ENCODE measurements around the gene PIAS4.

Gene PIAS4

GRCh38 chr19:3976495-3977241, 30.9 kb upstream of the PIAS4 start:
- no peak for DNase-seq (ENCODE audit: low read depth)
- no peak overlapping the region for H3K4me3 ChIP-seq (ENCODE audit: low read depth, low read length)

GRCh38 chr19:3977242-3978143, 30.0 kb upstream of the PIAS4 start:
- no peak overlapping the region for H3K4me3 ChIP-seq (ENCODE audit: low read depth, low read length)
- DNase-seq (ENCODE audit: low read depth): no peak

GRCh38 chr19:3978145-3978544, 29.4 kb upstream of the PIAS4 start:
- DNase-seq (ENCODE audit: low read depth): no peak
- H3K4me3 ChIP-seq (ENCODE audit: low read depth, low read length): no peak overlapping the region

GRCh38 chr19:3979289-3979673, 28.3 kb upstream of the PIAS4 start:
- no peak overlapping the region for H3K4me3 ChIP-seq (ENCODE audit: low read depth, low read length)
- DNase-seq (ENCODE audit: low read depth): no peak

- H3K4me3 ChIP-seq (ENCODE audit: low read depth, low read length): no peak overlapping the region
These were observed 27.7 kb upstream of the PIAS4 start for GRCh38 chr19:3979674-3980352.

GRCh38 chr19:3980353-3981251, 26.9 kb upstream of the PIAS4 start:
- no peak for DNase-seq (ENCODE audit: low read depth)
- no peak overlapping the region for H3K4me3 ChIP-seq (ENCODE audit: low read depth, low read length)

More at GRCh38 chr19:3979674-3980352, 27.7 kb upstream of the PIAS4 start:
- DNase-seq (ENCODE audit: low read depth): no peak

GRCh38 chr19:3981373-3981735, 26.2 kb upstream of the PIAS4 start:
- no peak overlapping the region for H3K4me3 ChIP-seq (ENCODE audit: low read depth, low read length)
- DNase-seq (ENCODE audit: low read depth): no peak

- DNase-seq (ENCODE audit: low read depth): no peak
- H3K4me3 ChIP-seq (ENCODE audit: low read depth, low read length): no peak overlapping the region
These were observed 25.5 kb upstream of the PIAS4 start for GRCh38 chr19:3981736-3982681.

- H3K4me3 ChIP-seq (ENCODE audit: low read depth, low read length): peak overlapping the region; percentile 71
- no peak for DNase-seq (ENCODE audit: low read depth)
These were observed 24.6 kb upstream of the PIAS4 start for GRCh38 chr19:3982701-3983541.

GRCh38 chr19:3983542-3983914, 24.0 kb upstream of the PIAS4 start:
- peak overlapping the region; percentile 71 for H3K4me3 ChIP-seq (ENCODE audit: low read depth, low read length)
- DNase-seq (ENCODE audit: low read depth): no peak

- peak overlapping the region; percentile 71 for H3K4me3 ChIP-seq (ENCODE audit: low read depth, low read length)
- no peak for DNase-seq (ENCODE audit: low read depth)
These were observed 23.5 kb upstream of the PIAS4 start for GRCh38 chr19:3983936-3984583.

- no peak for DNase-seq (ENCODE audit: low read depth)
- peak overlapping the region; percentile 71 for H3K4me3 ChIP-seq (ENCODE audit: low read depth, low read length)
These were observed 23.0 kb upstream of the PIAS4 start for GRCh38 chr19:3984584-3984907.

GRCh38 chr19:3984908-3985642, 22.5 kb upstream of the PIAS4 start, which contains the start of gene EEF2:
Gene EEF2, minus strand, starts transcription at chr19:3985463. Its CDS starts 83 bp downstream, at chr19:3985380.
- H3K4me3 ChIP-seq (ENCODE audit: low read depth, low read length): peak within 1 kb of the TSS; percentile 71

GRCh38 chr19:3985643-3986259, 21.8 kb upstream of the PIAS4 start:
- DNase-seq (ENCODE audit: low read depth): no peak
- H3K4me3 ChIP-seq (ENCODE audit: low read depth, low read length): peak overlapping the region; percentile 71

More at GRCh38 chr19:3984908-3985642, 22.5 kb upstream of the PIAS4 start, which contains the start of gene EEF2:
- DNase-seq (ENCODE audit: low read depth): peak; percentile 67

GRCh38 chr19:3986260-3987041, 21.1 kb upstream of the PIAS4 start:
- H3K4me3 ChIP-seq (ENCODE audit: low read depth, low read length): peak overlapping the region; percentile 71
- DNase-seq (ENCODE audit: low read depth): no peak

Data from skeletal muscle cell (primary cell).